NB4 (cell line): ENCODE measurements around the gene ZNF787.

Experiments used
- MYC ChIP-seq: IDR thresholded peaks from 2 replicates; pipeline ENCODE4 v1.6.1; 2011; ENCODE audit warnings: low read depth, low read length
- POLR2A ChIP-seq: IDR thresholded peaks from 2 replicates; pipeline ENCODE4 v1.6.1; 2011; ENCODE audit warnings: mild to moderate bottlenecking; ENCODE audit not compliant: insufficient read length; ENCODE audit errors: extremely low read depth
- TF ChIP-seq, protein P1 (sequence below): IDR thresholded peaks from one replicate; pipeline ENCODE4 v1.5.1; 2012; ENCODE audit warnings: low read depth, low read length
- TF ChIP-seq, protein P2 (sequence below): IDR thresholded peaks from 2 replicates; pipeline ENCODE4 v1.6.1; 2011; ENCODE audit warnings: low read depth, low read length

DNA sequence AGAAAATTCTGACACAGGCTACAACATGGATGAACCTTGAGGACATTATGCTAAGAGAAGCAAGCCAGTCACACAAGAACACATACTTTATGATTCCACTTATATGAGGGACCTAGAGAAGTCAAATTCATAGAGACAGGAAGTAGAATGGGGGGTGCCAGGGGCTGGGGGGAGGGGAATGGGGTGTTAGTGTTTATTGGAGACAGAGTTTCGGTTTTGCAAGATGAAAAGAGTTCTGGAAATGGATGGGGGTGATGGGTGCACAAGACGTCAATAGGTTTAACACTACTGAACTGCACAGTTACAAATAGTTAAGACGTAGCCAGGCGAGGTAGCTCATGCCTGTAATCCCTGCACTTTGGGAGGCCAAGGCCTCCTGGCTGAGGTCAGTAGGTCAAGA is 3.5 kb upstream of the ZNF787 start:
- TF ChIP-seq POLR2A (no peak), MYC (no peak)
- TF ChIP-seq, protein P1, sequence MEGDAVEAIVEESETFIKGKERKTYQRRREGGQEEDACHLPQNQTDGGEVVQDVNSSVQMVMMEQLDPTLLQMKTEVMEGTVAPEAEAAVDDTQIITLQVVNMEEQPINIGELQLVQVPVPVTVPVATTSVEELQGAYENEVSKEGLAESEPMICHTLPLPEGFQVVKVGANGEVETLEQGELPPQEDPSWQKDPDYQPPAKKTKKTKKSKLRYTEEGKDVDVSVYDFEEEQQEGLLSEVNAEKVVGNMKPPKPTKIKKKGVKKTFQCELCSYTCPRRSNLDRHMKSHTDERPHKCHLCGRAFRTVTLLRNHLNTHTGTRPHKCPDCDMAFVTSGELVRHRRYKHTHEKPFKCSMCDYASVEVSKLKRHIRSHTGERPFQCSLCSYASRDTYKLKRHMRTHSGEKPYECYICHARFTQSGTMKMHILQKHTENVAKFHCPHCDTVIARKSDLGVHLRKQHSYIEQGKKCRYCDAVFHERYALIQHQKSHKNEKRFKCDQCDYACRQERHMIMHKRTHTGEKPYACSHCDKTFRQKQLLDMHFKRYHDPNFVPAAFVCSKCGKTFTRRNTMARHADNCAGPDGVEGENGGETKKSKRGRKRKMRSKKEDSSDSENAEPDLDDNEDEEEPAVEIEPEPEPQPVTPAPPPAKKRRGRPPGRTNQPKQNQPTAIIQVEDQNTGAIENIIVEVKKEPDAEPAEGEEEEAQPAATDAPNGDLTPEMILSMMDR: no peak
- TF ChIP-seq, protein P2, sequence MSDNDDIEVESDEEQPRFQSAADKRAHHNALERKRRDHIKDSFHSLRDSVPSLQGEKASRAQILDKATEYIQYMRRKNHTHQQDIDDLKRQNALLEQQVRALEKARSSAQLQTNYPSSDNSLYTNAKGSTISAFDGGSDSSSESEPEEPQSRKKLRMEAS: no peak
